Hypothalamus (tissue), 51 donors: ENCODE data around the gene ABHD12.
"Not testable (repeated sequence)": the region's sequence is repeated elsewhere in the genome, so short reads cannot be mapped to it uniquely, and the experiment has no call there.

Source experiments
- DNase-seq, 51 donors: peaks; one replicate each; lab custom pipeline; 2025; lab: John Stamatoyannopoulos, UW

Gene ABHD12

GRCh38 chr20:25269057-25269832, 121.4 kb downstream of the ABHD12 start:
- DNase-seq, result no peak

GRCh38 chr20:25260770-25261437, 129.7 kb downstream of the ABHD12 start:
- not testable (repeated sequence) for DNase-seq

GRCh38 chr20:25259788-25260254, 130.8 kb downstream of the ABHD12 start:
- DNase-seq, result no peak

GRCh38 chr20:25259358-25259757, 131.3 kb downstream of the ABHD12 start:
- no peak for DNase-seq

- no peak for DNase-seq
These were observed 131.8 kb downstream of the ABHD12 start for GRCh38 chr20:25258828-25259227.

GRCh38 chr20:25258476-25258805, 132.2 kb downstream of the ABHD12 start:
- DNase-seq, result peak in 1 of 51 donors; percentile 23

- no peak for DNase-seq
These were observed 132.7 kb downstream of the ABHD12 start for GRCh38 chr20:25257756-25258475.

- DNase-seq, result no peak
These were observed 133.5 kb downstream of the ABHD12 start for GRCh38 chr20:25257130-25257529.

- peak in 1 of 51 donors; percentile 19 for DNase-seq
These were observed 134.3 kb downstream of the ABHD12 start for GRCh38 chr20:25256226-25256859.

GRCh38 chr20:25254986-25255680, 135.5 kb downstream of the ABHD12 start:
- peak in 29 of 51 donors; percentile 23 to 81 (median 49) for DNase-seq

GRCh38 chr20:25254571-25254970, 136.1 kb downstream of the ABHD12 start:
- no peak for DNase-seq

- DNase-seq, result no peak
These were observed 136.9 kb downstream of the ABHD12 start for GRCh38 chr20:25253606-25254275.

GRCh38 chr20:25252686-25253421, 137.8 kb downstream of the ABHD12 start:
- no peak for DNase-seq

GRCh38 chr20:25252230-25252651, 138.4 kb downstream of the ABHD12 start:
- no peak for DNase-seq

- DNase-seq, result peak in 4 of 51 donors; percentile 13 to 24 (median 17)
These were observed 139.1 kb downstream of the ABHD12 start for GRCh38 chr20:25251558-25251957.

- DNase-seq, result no peak
These were observed 139.6 kb downstream of the ABHD12 start for GRCh38 chr20:25251019-25251418.

- no peak for DNase-seq
These were observed 140.1 kb downstream of the ABHD12 start for GRCh38 chr20:25250508-25250907.
